Thyroid gland (tissue), 4 donors: Measurements from ENCODE around the gene PLXNA3.

Experiments used
- CTCF ChIP-seq, 6 experiments: fragments of 200-600 bp in 3 of 6; fragments of 450-650 bp in 3 of 6; sonication (generic) in 3 of 6; IDR thresholded peaks; one replicate each; pipeline ENCODE4 v1.5.1; 2016 to 2019; ENCODE audit warnings: antibody characterized with exemption in 6 of 6, mild to moderate bottlenecking in 2 of 6, inconsistent platforms in 1 of 6, moderate library complexity in 1 of 6
- POLR2A ChIP-seq, 2 donors: fragments of 450-650 bp; IDR thresholded peaks; one replicate each; pipeline ENCODE4 v1.6.1; 2017; ENCODE audit warnings: antibody characterized with exemption in 2 of 2, mild to moderate bottlenecking in 2 of 2, moderate library complexity in 1 of 2

DNA sequence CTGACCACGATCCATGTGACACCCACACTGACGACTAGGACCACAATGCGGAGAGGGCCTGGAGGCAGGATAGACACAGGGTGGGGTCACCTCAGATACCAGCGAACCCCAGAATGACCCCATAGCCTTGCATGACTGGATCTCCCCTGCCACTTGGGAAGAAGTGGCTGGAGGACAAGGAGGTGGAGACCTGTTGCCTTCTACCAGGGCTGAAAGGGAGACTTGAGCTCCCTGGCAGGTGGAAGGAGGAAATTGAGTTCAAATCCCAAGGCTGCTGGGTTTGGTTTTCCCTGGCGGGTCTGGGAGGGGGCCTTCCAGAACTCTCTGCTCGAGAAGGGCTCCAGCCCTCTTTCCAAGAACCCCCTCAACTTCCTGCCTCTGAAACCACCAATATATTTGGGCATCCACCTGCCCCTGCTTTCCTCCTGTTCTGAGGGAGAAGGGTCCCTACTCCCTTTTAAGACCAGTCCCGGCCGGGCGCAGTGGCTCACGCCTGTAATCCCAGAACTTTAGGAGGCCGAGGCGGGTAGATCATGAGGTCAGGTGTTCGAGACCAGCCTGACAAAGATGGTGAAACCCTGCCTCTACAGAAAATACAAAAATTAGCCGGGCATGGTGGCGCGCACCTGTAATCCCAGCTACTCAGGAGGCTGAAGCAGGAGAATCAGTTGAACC, 54.9 kb downstream of the PLXNA3 start:
- no peak for TF ChIP-seq CTCF (IDR thresholded peaks at IDR 0.05)
- TF ChIP-seq POLR2A (IDR thresholded peaks at IDR 0.05), result no peak
